ENCODE data around the gene PEAK1. TPM values are rescaled to one million over a fixed set of nuclear protein-coding genes. Genes with fewer than 3 reads are reported as not detected.
A peak's percentile ranks its signal among the peaks of the same experiment; 100 is the strongest.

Gene PEAK1
- total RNA-seq, 1 experiment from 2014 or later = 18.4 TPM

DNA sequence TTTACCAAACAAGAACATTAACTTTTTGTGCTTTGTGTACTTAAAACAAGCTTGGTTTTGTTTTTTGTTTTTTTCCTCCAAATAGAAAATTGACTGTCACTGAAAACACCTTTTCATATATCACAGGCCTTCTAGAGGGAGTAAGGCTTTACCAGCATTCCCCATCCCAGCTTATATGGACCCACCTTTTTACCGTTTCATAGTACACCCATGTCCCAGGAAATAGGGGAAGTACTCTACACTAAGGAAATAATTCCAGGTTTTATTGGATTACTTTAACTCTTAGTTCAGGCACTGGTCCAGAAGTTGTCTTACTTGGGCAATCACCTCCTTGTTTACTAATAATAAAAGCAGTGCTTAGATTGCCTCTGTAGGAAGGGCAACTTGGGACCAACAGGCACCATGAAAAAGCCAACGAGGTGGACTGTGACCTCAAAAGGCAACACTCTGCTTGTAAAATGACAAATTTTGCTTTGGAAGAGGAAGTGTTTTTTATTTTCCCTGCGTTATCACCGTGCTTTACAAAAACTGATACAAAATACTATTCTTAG is 27.0 kb upstream of the PEAK1 start:
- Mint-ChIP-seq H3K4me1 (ENCODE audit: low read depth, unreplicated experiment) (no peaks in the 10 kb centered on the region), H3K9me3 (ENCODE audit: unreplicated experiment) (no peaks in the 10 kb centered on the region), H3K27me3 (ENCODE audit: insufficient read depth, unreplicated experiment) (no peaks in the 10 kb centered on the region), H3K4me3 (ENCODE audit: unreplicated experiment) (no peak overlapping the region), H3K36me3 (ENCODE audit: insufficient read depth, unreplicated experiment) (no peaks in the 10 kb centered on the region), H3K27ac (ENCODE audit: unreplicated experiment) (no peak overlapping the region)
- Histone ChIP-seq H3K36me3 (ENCODE audit: control insufficient read depth, insufficient read depth, low read length) (no peaks in the 10 kb centered on the region), H3K4me3 (ENCODE audit: low read depth, low read length) (no peak overlapping the region), H3K9me3 (no peaks in the 10 kb centered on the region), H3K27me3 (replicated peaks; ENCODE audit: control insufficient read depth, insufficient read depth, low read length) (no peaks in the 10 kb centered on the region), H3K4me1 (no peaks in the 10 kb centered on the region)
- ChIA-PET CTCF (no interaction called here), POLR2A (no interaction called here)
- intact Hi-C loops (cut with micrococcal nuclease; ENCODE audit: unreplicated experiment) = no loop called here
- peak in 1 of 2 experiments; percentile 34 for DNase-seq
- BruUV-seq (replicated peaks) = no TSS peak
- TF ChIP-seq, protein P1, sequence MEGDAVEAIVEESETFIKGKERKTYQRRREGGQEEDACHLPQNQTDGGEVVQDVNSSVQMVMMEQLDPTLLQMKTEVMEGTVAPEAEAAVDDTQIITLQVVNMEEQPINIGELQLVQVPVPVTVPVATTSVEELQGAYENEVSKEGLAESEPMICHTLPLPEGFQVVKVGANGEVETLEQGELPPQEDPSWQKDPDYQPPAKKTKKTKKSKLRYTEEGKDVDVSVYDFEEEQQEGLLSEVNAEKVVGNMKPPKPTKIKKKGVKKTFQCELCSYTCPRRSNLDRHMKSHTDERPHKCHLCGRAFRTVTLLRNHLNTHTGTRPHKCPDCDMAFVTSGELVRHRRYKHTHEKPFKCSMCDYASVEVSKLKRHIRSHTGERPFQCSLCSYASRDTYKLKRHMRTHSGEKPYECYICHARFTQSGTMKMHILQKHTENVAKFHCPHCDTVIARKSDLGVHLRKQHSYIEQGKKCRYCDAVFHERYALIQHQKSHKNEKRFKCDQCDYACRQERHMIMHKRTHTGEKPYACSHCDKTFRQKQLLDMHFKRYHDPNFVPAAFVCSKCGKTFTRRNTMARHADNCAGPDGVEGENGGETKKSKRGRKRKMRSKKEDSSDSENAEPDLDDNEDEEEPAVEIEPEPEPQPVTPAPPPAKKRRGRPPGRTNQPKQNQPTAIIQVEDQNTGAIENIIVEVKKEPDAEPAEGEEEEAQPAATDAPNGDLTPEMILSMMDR (IDR thresholded peaks at IDR 0.05; ENCODE audit: insufficient read depth in 1 of 2, low read depth in 1 of 2, low read length in 1 of 2, severe bottlenecking in 1 of 2, unreplicated experiment in 1 of 2) = no peak

DNA sequence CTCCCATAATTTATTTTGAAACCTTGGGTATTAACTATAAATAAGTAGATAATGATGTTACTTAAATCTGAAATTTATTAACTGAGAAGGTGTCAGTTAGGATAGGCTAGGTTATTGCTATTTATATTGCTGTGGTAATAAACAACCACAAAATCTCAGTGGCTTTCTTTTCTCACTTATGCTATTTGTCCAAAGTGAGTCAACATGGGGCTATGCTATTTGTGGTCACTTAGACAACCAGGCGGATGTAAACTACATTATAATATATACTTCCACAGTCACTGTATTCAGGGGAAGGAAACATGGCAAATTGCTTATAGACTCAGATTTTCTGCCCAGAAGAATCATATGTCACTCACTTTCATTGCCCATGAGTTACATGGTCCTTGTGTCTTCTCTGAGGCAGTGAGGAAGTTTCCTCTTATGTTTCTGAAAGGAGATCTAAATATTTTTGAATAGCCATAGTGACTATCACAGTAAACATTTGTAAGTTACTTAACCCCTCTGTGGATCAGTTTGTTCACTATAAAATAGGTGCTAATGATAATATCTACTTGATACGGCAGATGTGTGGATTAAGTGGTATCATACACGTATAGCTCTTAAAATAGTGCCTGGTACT is 20.6 kb upstream of the PEAK1 start:
- intact Hi-C loops (cut with micrococcal nuclease; ENCODE audit: unreplicated experiment) = no loop called here
- H3K36me3 Mint-ChIP-seq (ENCODE audit: insufficient read depth, unreplicated experiment) = no peaks in the 10 kb centered on the region
- ChIA-PET POLR2A (interaction anchor here (0.7 kb wide), 1 partner anchor 19 kb away, joined by 3 read pairs; no protein-coding TSS in a partner anchor), CTCF (no interaction called here)
- TF ChIP-seq, protein P1 (IDR thresholded peaks at IDR 0.05; ENCODE audit: insufficient read depth in 1 of 2, low read depth in 1 of 2, low read length in 1 of 2, severe bottlenecking in 1 of 2, unreplicated experiment in 1 of 2) = no peak
- H3K4me1 Mint-ChIP-seq (ENCODE audit: low read depth, unreplicated experiment) = no peaks in the 10 kb centered on the region
- no peaks in the 10 kb centered on the region for H3K27me3 ChIP-seq (replicated peaks; ENCODE audit: control insufficient read depth, insufficient read depth, low read length)
- no peak for DNase-seq
- H3K4me3 ChIP-seq (ENCODE audit: low read depth, low read length) = no peak overlapping the region
- H3K4me1 ChIP-seq = no peaks in the 10 kb centered on the region
- no peaks in the 10 kb centered on the region for H3K9me3 ChIP-seq
- no peak overlapping the region for H3K27ac Mint-ChIP-seq (ENCODE audit: unreplicated experiment)
- no peak overlapping the region for H3K4me3 Mint-ChIP-seq (ENCODE audit: unreplicated experiment)
- BruUV-seq (replicated peaks) = no TSS peak
- no peaks in the 10 kb centered on the region for H3K9me3 Mint-ChIP-seq (ENCODE audit: unreplicated experiment)
- no peaks in the 10 kb centered on the region for H3K36me3 ChIP-seq (ENCODE audit: control insufficient read depth, insufficient read depth, low read length)
- H3K27me3 Mint-ChIP-seq (ENCODE audit: insufficient read depth, unreplicated experiment) = no peaks in the 10 kb centered on the region

DNA sequence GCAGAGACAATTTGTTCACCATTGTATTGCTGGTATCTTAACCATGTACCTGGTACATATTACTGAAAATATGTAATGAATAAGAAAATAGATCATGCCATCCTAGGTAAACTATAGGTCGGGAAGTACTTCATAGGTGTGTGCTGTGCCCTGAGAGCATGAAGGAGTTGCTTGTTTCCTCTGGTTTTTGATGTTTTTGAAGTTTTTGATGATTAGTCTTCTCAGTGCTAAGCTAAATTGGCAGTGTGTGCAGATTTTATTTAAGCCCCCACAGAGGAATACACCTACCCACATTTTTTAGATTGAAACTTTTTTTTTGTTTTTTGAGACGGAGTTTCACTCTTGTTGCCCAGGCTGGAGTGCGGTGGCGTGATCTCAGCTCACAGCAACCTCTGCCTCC is 17.4 kb upstream of the PEAK1 start:
- DNase-seq = no peak
- BruUV-seq (replicated peaks) = no TSS peak
- H3K27ac Mint-ChIP-seq (ENCODE audit: unreplicated experiment) = no peak overlapping the region
- intact Hi-C loops (cut with micrococcal nuclease; ENCODE audit: unreplicated experiment) = no loop called here
- no peaks in the 10 kb centered on the region for H3K36me3 Mint-ChIP-seq (ENCODE audit: insufficient read depth, unreplicated experiment)
- no peaks in the 10 kb centered on the region for H3K9me3 Mint-ChIP-seq (ENCODE audit: unreplicated experiment)
- ChIA-PET CTCF (interaction anchor here (0.6 kb wide), 1 partner anchor 110 kb away, joined by 7 read pairs; no protein-coding TSS in a partner anchor), POLR2A (no interaction called here)
- H3K27me3 ChIP-seq (replicated peaks; ENCODE audit: control insufficient read depth, insufficient read depth, low read length) = no peaks in the 10 kb centered on the region
- TF ChIP-seq, protein P1 (IDR thresholded peaks at IDR 0.05; ENCODE audit: insufficient read depth in 1 of 2, low read depth in 1 of 2, low read length in 1 of 2, severe bottlenecking in 1 of 2, unreplicated experiment in 1 of 2) = no peak
- no peaks in the 10 kb centered on the region for H3K4me1 ChIP-seq
- H3K9me3 ChIP-seq = no peaks in the 10 kb centered on the region
- no peaks in the 10 kb centered on the region for H3K36me3 ChIP-seq (ENCODE audit: control insufficient read depth, insufficient read depth, low read length)
- H3K4me1 Mint-ChIP-seq (ENCODE audit: low read depth, unreplicated experiment) = no peaks in the 10 kb centered on the region
- no peak overlapping the region for H3K4me3 ChIP-seq (ENCODE audit: low read depth, low read length)
- no peak overlapping the region for H3K4me3 Mint-ChIP-seq (ENCODE audit: unreplicated experiment)
- no peaks in the 10 kb centered on the region for H3K27me3 Mint-ChIP-seq (ENCODE audit: insufficient read depth, unreplicated experiment)
